OCI-LY7 (cell line): ENCODE measurements around the gene SASH1.

Experiments used
- EZH2phosphoT487 ChIP-seq: fragments of 200-600 bp; sonication (generic); IDR thresholded peaks from 2 replicates; pipeline ENCODE4 v1.6.1; 2018; ENCODE audit warnings: low read depth, borderline replicate concordance, mild to moderate bottlenecking, mixed run types, antibody characterized with exemption, low read length, moderate library complexity, mixed read lengths
- TF ChIP-seq, protein P1 (sequence below): fragments of 200-600 bp; sonication (generic); conservative IDR thresholded peaks from 2 replicates; pipeline ENCODE4 v1.5.1; 2014; ENCODE audit warnings: mild to moderate bottlenecking, antibody characterized with exemption, low read length, moderate library complexity, mixed read lengths

DNA sequence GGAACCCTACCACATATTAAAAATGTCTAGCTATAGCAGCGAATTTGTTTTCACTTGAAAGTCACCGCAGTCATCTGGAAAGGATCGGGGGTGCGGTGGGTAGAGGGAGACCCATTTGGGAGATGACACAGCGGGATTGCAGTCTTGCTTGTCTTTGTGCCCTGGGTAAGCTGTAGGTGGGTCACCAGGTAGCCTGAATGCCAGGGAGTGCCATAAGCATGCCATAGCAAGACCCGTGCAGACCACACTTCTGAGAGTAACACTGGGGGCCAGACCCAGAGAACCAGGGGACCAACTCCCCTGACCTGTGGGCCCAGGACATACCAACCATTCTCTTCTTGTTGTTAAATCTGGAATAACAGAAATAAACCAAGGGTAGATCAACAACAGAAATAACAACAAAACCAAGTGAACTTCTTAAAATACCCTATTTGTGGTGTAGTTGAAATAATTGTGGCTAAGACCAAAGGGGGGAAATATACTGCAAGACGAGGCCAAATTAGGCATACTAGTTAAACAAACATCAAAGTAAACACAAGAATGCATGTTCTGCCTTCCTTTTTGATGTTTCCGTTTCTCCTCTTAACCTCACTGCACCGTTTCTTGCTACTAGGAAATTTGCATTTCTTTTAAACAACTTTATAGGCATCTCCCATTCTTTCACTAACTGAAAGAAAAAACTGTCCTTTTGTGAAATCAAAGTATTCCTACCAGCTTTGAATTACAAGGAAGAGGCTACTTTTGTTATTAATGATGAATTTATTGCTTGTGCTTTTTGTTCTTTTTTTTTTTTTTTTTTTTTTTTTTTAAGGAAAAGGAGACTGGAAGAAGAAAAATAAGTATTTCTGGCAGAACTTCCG, 128.2 kb downstream of the SASH1 start:
- TF ChIP-seq, protein P1, sequence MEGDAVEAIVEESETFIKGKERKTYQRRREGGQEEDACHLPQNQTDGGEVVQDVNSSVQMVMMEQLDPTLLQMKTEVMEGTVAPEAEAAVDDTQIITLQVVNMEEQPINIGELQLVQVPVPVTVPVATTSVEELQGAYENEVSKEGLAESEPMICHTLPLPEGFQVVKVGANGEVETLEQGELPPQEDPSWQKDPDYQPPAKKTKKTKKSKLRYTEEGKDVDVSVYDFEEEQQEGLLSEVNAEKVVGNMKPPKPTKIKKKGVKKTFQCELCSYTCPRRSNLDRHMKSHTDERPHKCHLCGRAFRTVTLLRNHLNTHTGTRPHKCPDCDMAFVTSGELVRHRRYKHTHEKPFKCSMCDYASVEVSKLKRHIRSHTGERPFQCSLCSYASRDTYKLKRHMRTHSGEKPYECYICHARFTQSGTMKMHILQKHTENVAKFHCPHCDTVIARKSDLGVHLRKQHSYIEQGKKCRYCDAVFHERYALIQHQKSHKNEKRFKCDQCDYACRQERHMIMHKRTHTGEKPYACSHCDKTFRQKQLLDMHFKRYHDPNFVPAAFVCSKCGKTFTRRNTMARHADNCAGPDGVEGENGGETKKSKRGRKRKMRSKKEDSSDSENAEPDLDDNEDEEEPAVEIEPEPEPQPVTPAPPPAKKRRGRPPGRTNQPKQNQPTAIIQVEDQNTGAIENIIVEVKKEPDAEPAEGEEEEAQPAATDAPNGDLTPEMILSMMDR: no peak
- no peak for TF ChIP-seq EZH2phosphoT487
